Neuronal stem cell (in vitro differentiated cells): ENCODE results near the gene PLEKHF1.

ENCODE experiments used
- DNase-seq: peaks from one replicate; pipeline ENCODE4 v3.0.0-alpha.2; 2013; ENCODE audit warnings: low spot score
- H2AFZ ChIP-seq: one replicate; pipeline ENCODE4 v1.6.1; 2013; ENCODE audit warnings: mild to moderate bottlenecking, low read length, inconsistent platforms
- H2AK5ac ChIP-seq: 2 replicates; pipeline ENCODE4 v1.6.1; 2013; ENCODE audit warnings: low read depth, mild to moderate bottlenecking, inconsistent platforms, low read length, moderate library complexity, mixed read lengths
- H2BK120ac ChIP-seq: 2 replicates; pipeline ENCODE4 v1.6.1; 2013; ENCODE audit warnings: low read depth, mild to moderate bottlenecking, inconsistent platforms, low read length, moderate library complexity, mixed read lengths
- H2BK12ac ChIP-seq: one replicate; pipeline ENCODE4 v1.6.1; 2013; ENCODE audit warnings: low read length, inconsistent platforms
- H2BK15ac ChIP-seq: 2 replicates; pipeline ENCODE4 v1.6.1; 2013; ENCODE audit warnings: mild to moderate bottlenecking, low read length, inconsistent platforms, mixed read lengths
- H2BK5ac ChIP-seq: one replicate; pipeline ENCODE4 v1.6.1; 2013; ENCODE audit warnings: inconsistent platforms, mild to moderate bottlenecking, low read length, moderate library complexity
- H3K14ac ChIP-seq: one replicate; pipeline ENCODE4 v1.6.1; 2013; ENCODE audit warnings: low read length, inconsistent platforms
- H3K18ac ChIP-seq: 2 replicates; pipeline ENCODE4 v1.6.1; 2013; ENCODE audit warnings: low read length, inconsistent platforms
- H3K23ac ChIP-seq: 2 replicates; pipeline ENCODE4 v1.6.1; 2013; ENCODE audit warnings: low read depth, mild to moderate bottlenecking, mixed read lengths, low read length, inconsistent platforms; ENCODE audit not compliant: poor library complexity
- H3K27ac ChIP-seq: replicated peaks from 3 replicates; pipeline ENCODE4 v1.5.1; 2013; ENCODE audit warnings: low read length, inconsistent platforms
- H3K27me3 ChIP-seq, 3 experiments: 2 replicates each; pipeline ENCODE4 v1.6.1; 2013; ENCODE audit warnings: low read length in 3 of 3, mild to moderate bottlenecking in 2 of 3, inconsistent platforms in 1 of 3, low read depth in 1 of 3, mixed read lengths in 1 of 3, moderate library complexity in 1 of 3; ENCODE audit not compliant: control insufficient read depth in 3 of 3, insufficient read depth in 3 of 3
- H3K36me3 ChIP-seq, 2 donors: replicated peaks in 1 of 2; 2 replicates each; pipeline ENCODE4 v1.6.1; 2013; ENCODE audit warnings: low read length in 2 of 2; ENCODE audit not compliant: control insufficient read depth in 2 of 2, insufficient read depth in 2 of 2
- H3K4ac ChIP-seq: 2 replicates; pipeline ENCODE4 v1.6.1; 2013; ENCODE audit warnings: inconsistent platforms, mild to moderate bottlenecking, low read length, moderate library complexity
- H3K4me1 ChIP-seq, 2 donors: 1 replicate in 1 of 2; 2 replicates in 1 of 2; pipeline ENCODE4 v1.6.1; 2013; ENCODE audit warnings: low read length in 2 of 2, low read depth in 1 of 2; ENCODE audit not compliant: control insufficient read depth in 2 of 2, insufficient read depth in 1 of 2
- H3K4me2 ChIP-seq: one replicate; pipeline ENCODE4 v1.6.1; 2013; ENCODE audit warnings: mild to moderate bottlenecking, low read length, inconsistent platforms; ENCODE audit not compliant: insufficient read depth, poor library complexity, severe bottlenecking
- H3K4me3 ChIP-seq, 2 donors: 2 replicates each; pipeline ENCODE4 v1.5.1; 2013; ENCODE audit warnings: low read length in 2 of 2, mild to moderate bottlenecking in 2 of 2, inconsistent platforms in 1 of 2, moderate library complexity in 1 of 2
- H3K79me1 ChIP-seq: one replicate; pipeline ENCODE4 v1.6.1; 2013; ENCODE audit warnings: low read depth, mild to moderate bottlenecking, inconsistent platforms, low read length, moderate library complexity
- H3K9ac ChIP-seq: one replicate; pipeline ENCODE4 v1.6.1; 2013; ENCODE audit warnings: mild to moderate bottlenecking, low read depth, low read length, inconsistent platforms; ENCODE audit not compliant: poor library complexity
- H3K9me3 ChIP-seq, 2 donors: replicated peaks in 1 of 2; 2 replicates each; pipeline versions ENCODE3 to v1.6.1; 2013; ENCODE audit warnings: low read length in 2 of 2, mild to moderate bottlenecking in 2 of 2, inconsistent platforms in 1 of 2, low read depth in 1 of 2, mixed read lengths in 1 of 2, moderate library complexity in 1 of 2; ENCODE audit not compliant: control insufficient read depth in 2 of 2, insufficient read depth in 1 of 2
- H4K8ac ChIP-seq: one replicate; pipeline ENCODE4 v1.6.1; 2013; ENCODE audit warnings: low read depth, mild to moderate bottlenecking, inconsistent platforms, low read length, moderate library complexity
- H4K91ac ChIP-seq: one replicate; pipeline ENCODE4 v1.6.1; 2013; ENCODE audit warnings: low read length, low read depth, mild to moderate bottlenecking, inconsistent platforms; ENCODE audit not compliant: poor library complexity
- WGBS, 2 donors: extraction: QIAGEN DNeasy Blood & Tissue Kit; methylation state at CpG; one replicate each; pipeline ENCODE4 v1.1.7; 2013; ENCODE audit warnings: missing lambda C conversion rate in 2 of 2, mixed read lengths in 1 of 2; ENCODE audit not compliant: insufficient read length in 2 of 2, insufficient replicate concordance in 1 of 2; ENCODE audit errors: extremely low coverage in 2 of 2; 5-methylcytosine and 5-hydroxymethylcytosine counted together

Gene PLEKHF1

GRCh38 chr19:29672319-29672932 is 7.2 kb downstream of the PLEKHF1 start:
- no peak overlapping the region for H3K23ac ChIP-seq
- H2AK5ac ChIP-seq = no peak overlapping the region
- no peak overlapping the region for H2BK120ac ChIP-seq
- H2BK5ac ChIP-seq = peak overlapping the region; percentile 78
- H3K9me3 ChIP-seq = no peaks in the 10 kb centered on the region
- no peak overlapping the region for H3K4ac ChIP-seq
- no peak overlapping the region for H3K9ac ChIP-seq
- no peak overlapping the region for H2BK12ac ChIP-seq
- no peak overlapping the region for H4K91ac ChIP-seq
- H3K18ac ChIP-seq = no peak overlapping the region
- no peak overlapping the region for H3K27ac ChIP-seq
- peaks cover 2 to 8% of the 10 kb centered on the region in 2 donors for H3K36me3 ChIP-seq
- no peaks in the 10 kb centered on the region for H3K79me1 ChIP-seq
- H4K8ac ChIP-seq = no peak overlapping the region
- peaks cover 2 to 4% of the 10 kb centered on the region in 2 donors for H3K4me1 ChIP-seq
- no peak overlapping the region for H3K4me2 ChIP-seq
- no peak overlapping the region for H3K14ac ChIP-seq
- no CpG with 5 or more reads among the region's 8 CpGs for whole genome bisulfite sequencing, 2 donors
- no peak for DNase-seq
- no peaks in the 10 kb centered on the region for H3K27me3 ChIP-seq
- H2BK15ac ChIP-seq = peak overlapping the region; percentile 27
- H3K4me3 ChIP-seq = no peak overlapping the region
- no peak overlapping the region for H2AFZ ChIP-seq

DNA sequence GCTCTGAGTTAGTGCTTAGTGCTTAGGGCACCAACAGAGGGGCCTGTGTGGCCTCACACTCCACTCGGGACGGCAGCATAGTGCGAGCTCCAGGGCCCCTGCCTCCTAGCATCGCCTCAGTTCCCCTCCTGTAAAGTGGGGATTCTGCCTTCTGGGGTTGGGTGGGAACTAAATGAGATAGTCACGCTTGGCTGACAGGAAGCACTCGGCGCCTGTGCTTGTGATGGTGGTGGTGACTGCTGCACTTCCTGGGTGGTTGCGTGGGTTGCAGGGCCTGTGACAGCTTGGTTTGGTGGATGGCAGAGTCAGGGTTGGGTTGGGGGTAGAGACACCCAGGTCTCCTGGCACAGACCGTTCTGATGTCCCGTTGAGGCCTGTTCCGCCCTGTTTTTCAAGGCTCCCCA is 7.7 kb downstream of the PLEKHF1 start:
- WGBS, 2 donors = no CpG with 5 or more reads among the region's 11 CpGs
- peak overlapping the region; percentile 29 for H3K23ac ChIP-seq
- no peak overlapping the region for H4K91ac ChIP-seq

GRCh38 chr19:29673451-29674371 is 8.4 kb downstream of the PLEKHF1 start:
- DNase-seq = no peak
- no peak overlapping the region for H2BK12ac ChIP-seq
- peak overlapping the region; percentile 73 for H3K23ac ChIP-seq
- H3K79me1 ChIP-seq = no peaks in the 10 kb centered on the region
- peak overlapping the region; percentile 82 for H3K14ac ChIP-seq
- H3K9me3 ChIP-seq = no peaks in the 10 kb centered on the region
- no peak overlapping the region for H3K4me2 ChIP-seq
- no peak overlapping the region for H2AFZ ChIP-seq
- peak overlapping the region; percentile 70 for H2AK5ac ChIP-seq
- no peak overlapping the region for H4K91ac ChIP-seq
- H3K9ac ChIP-seq = no peak overlapping the region
- peaks cover 2 to 8% of the 10 kb centered on the region in 2 donors for H3K36me3 ChIP-seq
- no peaks in the 10 kb centered on the region for H3K27me3 ChIP-seq
- peaks cover 2 to 10% of the 10 kb centered on the region in 2 donors for H3K4me1 ChIP-seq
- no CpG with 5 or more reads among the region's 57 CpGs for WGBS, 2 donors
- peak overlapping the region; percentile 57 for H3K18ac ChIP-seq
- H4K8ac ChIP-seq = peak overlapping the region; percentile 23
- no peak overlapping the region for H2BK15ac ChIP-seq
- no peak overlapping the region for H2BK120ac ChIP-seq
- H2BK5ac ChIP-seq = peak overlapping the region; percentile 53
- no peak overlapping the region for H3K4ac ChIP-seq
- no peak overlapping the region for H3K27ac ChIP-seq
- no peak overlapping the region for H3K4me3 ChIP-seq

More for the DNA sequence above, 7.7 kb downstream of the PLEKHF1 start:
- Histone ChIP-seq H3K18ac (no peak overlapping the region), H3K36me3 (peaks cover 2 to 8% of the 10 kb centered on the region in 2 donors), H2BK15ac (peak overlapping the region; percentile 27), H3K4ac (no peak overlapping the region), H3K14ac (no peak overlapping the region), H2AK5ac (no peak overlapping the region), H3K27me3 (no peaks in the 10 kb centered on the region), H2BK12ac (no peak overlapping the region), H3K4me3 (no peak overlapping the region), H3K9me3 (no peaks in the 10 kb centered on the region), H4K8ac (no peak overlapping the region), H3K27ac (no peak overlapping the region), H3K79me1 (no peaks in the 10 kb centered on the region), H2AFZ (no peak overlapping the region), H3K9ac (no peak overlapping the region), H3K4me1 (peaks cover 2 to 4% of the 10 kb centered on the region in 2 donors), H2BK5ac (peak overlapping the region; percentile 78), H2BK120ac (no peak overlapping the region), H3K4me2 (no peak overlapping the region)
- DNase-seq = no peak
